T-helper 2 cell treated with Interferon-gamma antibody and Interleukin-4, amounts not matched to agents 100 ng/mL and 5 ng/mL, for 36 hours (primary cell): ENCODE results near the gene PAX6. TPM values are rescaled to one million over a fixed set of nuclear protein-coding genes. Genes with fewer than 3 reads are reported as not detected.

Source experiments
- intact Hi-C: fragments of 100-400 bp; cut with micrococcal nuclease; formaldehyde crosslinking; loops from one replicate; pipeline ENCODE4 v1.15.1; 2023
- total RNA-seq: library from RNA; stranded (reverse); gene quantifications from 2 replicates; pipeline ENCODE4 v1.2.3, GENCODE V29; 2022

PAX6 gene
- total RNA-seq, 1 donor from 2014 or later, result not detected

GRCh38 chr11:31822927-31823643 lies 12.0 kb upstream of the PAX6 start:
- intact Hi-C loops, result no loop called here

- intact Hi-C loops, result no loop called here
Measured at GRCh38 chr11:31822175-31822926, 11.2 kb upstream of the PAX6 start.

GRCh38 chr11:31821766-31822165 lies 10.6 kb upstream of the PAX6 start:
- intact Hi-C loops, result no loop called here

GRCh38 chr11:31821235-31821764 lies 10.2 kb upstream of the PAX6 start:
- intact Hi-C loops, result no loop called here

DNA sequence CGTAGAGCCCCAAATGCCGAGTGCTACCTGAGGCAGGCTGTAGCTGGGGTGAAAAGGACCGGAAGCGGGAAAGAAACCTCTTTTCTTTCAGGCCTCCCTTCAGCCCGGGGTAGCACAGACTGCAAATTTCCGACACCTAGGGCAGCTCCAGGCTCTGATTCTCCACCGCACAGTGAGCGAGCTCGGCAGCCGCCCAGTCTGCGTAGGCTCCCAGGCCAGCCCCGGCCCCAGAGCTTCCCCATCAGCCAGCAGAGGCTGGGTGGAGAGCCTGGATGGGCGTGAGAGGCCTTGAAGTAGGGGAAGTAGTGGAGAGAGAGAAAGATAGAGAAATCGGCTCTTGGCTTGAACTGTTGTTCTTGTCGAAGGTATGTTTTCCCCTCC lies 9.3 kb upstream of the PAX6 start:
- intact Hi-C loops, result no loop called here

- intact Hi-C loops, result loop anchor here (2.0 kb wide), 1 partner anchor 617 kb away; no protein-coding TSS in a partner anchor
Measured at GRCh38 chr11:31819621-31820437, 8.7 kb upstream of the PAX6 start.

DNA sequence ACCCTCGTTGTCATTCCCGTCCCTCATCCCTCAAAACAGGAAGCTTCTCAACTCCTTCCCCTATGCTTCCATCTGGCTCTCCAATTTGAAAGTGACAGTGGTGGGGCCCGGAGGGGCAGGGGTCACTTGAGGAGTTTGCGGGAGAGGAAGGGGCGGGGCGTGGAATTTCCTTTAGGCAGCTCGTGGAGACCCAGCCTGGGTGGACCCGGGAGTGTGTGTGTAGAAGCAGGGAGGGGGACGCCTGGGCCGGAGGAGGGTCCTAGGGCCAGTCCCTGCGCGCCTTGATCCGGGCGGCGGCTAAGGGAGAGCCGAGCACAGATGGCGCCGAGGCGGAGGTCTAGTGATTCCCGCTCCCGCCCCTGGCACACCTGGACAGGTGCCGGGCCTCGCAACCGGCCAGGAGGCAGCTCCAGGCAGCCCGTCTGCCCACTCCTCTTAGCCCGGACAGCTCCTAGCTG lies 7.8 kb upstream of the PAX6 start:
- intact Hi-C loops, result loop anchor here (2.0 kb wide), 1 partner anchor 618 kb away; no protein-coding TSS in a partner anchor

- intact Hi-C loops, result loop anchor here (2.0 kb wide), 1 partner anchor 618 kb away; no protein-coding TSS in a partner anchor
Measured at GRCh38 chr11:31818425-31818755, 7.3 kb upstream of the PAX6 start.

- intact Hi-C loops, result loop anchor here (2.0 kb wide), 1 partner anchor 619 kb away; no protein-coding TSS in a partner anchor
Measured at GRCh38 chr11:31817621-31818424, 6.7 kb upstream of the PAX6 start.

GRCh38 chr11:31817054-31817620 lies 6.0 kb upstream of the PAX6 start:
- intact Hi-C loops, result no loop called here

DNA sequence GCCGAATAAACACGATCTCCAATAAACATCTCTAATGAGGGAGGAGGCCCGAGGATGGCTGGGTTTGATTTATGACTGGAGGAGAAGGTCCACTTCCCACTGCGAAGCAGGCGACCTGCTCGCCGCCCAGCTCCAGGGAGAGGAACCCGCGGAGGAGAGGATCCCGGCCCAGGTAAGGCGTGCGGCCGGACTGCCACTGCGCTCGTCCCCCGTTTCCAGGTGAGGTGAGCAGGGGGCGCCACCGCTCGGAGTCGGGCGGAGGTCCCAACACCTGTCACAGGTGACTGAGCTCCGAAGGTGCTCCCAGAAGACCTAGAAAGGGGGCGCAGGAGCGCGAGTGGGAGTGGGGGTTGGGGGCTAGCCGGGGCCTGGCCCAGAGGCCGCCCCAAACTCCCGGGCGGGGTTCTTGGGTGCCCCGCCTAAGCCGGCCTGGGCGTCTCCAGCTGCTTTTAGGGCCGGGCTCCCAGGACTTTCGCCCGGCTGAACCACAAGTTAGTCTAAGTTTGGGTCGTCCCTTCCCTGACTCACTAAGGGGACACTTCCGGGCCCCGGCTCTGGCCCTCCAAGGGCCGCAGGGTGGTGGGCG lies 5.4 kb upstream of the PAX6 start:
- intact Hi-C loops, result no loop called here

- intact Hi-C loops, result no loop called here
Measured at GRCh38 chr11:31815711-31816467, 4.8 kb upstream of the PAX6 start.

GRCh38 chr11:31814176-31814868 lies 3.2 kb upstream of the PAX6 start:
- intact Hi-C loops, result no loop called here

- intact Hi-C loops, result loop anchor here (1.0 to 2.0 kb wide), 2 partner anchors 9 to 15 kb away; no protein-coding TSS in a partner anchor
Measured at GRCh38 chr11:31813391-31814175, 2.5 kb upstream of the PAX6 start.

- intact Hi-C loops, result loop anchor here (1.0 to 2.0 kb wide), 2 partner anchors 8 to 14 kb away; no protein-coding TSS in a partner anchor
Measured at GRCh38 chr11:31812383-31813381, 1.6 kb upstream of the PAX6 start.
